ENCODE measurements around the gene SYNGR1.

- TF ChIP-seq EZH2 (IDR thresholded peaks at IDR 0.05) = no peak
- TF ChIP-seq, protein P1, sequence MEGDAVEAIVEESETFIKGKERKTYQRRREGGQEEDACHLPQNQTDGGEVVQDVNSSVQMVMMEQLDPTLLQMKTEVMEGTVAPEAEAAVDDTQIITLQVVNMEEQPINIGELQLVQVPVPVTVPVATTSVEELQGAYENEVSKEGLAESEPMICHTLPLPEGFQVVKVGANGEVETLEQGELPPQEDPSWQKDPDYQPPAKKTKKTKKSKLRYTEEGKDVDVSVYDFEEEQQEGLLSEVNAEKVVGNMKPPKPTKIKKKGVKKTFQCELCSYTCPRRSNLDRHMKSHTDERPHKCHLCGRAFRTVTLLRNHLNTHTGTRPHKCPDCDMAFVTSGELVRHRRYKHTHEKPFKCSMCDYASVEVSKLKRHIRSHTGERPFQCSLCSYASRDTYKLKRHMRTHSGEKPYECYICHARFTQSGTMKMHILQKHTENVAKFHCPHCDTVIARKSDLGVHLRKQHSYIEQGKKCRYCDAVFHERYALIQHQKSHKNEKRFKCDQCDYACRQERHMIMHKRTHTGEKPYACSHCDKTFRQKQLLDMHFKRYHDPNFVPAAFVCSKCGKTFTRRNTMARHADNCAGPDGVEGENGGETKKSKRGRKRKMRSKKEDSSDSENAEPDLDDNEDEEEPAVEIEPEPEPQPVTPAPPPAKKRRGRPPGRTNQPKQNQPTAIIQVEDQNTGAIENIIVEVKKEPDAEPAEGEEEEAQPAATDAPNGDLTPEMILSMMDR (IDR thresholded peaks at IDR 0.05) = no peak
- no peak for TF ChIP-seq EZH2phosphoT487 (IDR thresholded peaks at IDR 0.05)
These were observed 19.8 kb downstream of the SYNGR1 start for GRCh38 chr22:39369586-39369985.
